Uterus (tissue), 4 donors: Measurements from ENCODE around the gene PPP1R7. TPM values are rescaled to one million over a fixed set of nuclear protein-coding genes. Genes with fewer than 3 reads are reported as not detected.

ENCODE experiments used
- DNase-seq, 2 donors: peaks; one replicate each; pipeline ENCODE4 v3.0.0-alpha.2; 2019 to 2020
- H3K27ac ChIP-seq, 2 donors: fragments of 200-600 bp; sonication (generic); 1 replicate in 1 of 2; 2 replicates in 1 of 2; pipeline ENCODE4 v1.5.1; 2016 to 2018
- H3K27me3 ChIP-seq, 2 donors: fragments of 200-600 bp; sonication (generic); one replicate each; pipeline ENCODE4 v1.5.1; 2018 to 2019; ENCODE audit warnings: control low read depth in 1 of 2
- H3K36me3 ChIP-seq, 2 donors: fragments of 200-600 bp; sonication (generic); one replicate each; pipeline ENCODE4 v1.5.1; 2019; ENCODE audit warnings: control low read depth in 1 of 2
- H3K4me1 ChIP-seq, 2 donors: fragments of 200-600 bp; sonication (generic); one replicate each; pipeline ENCODE4 v1.5.1; 2018 to 2019; ENCODE audit warnings: control low read depth in 1 of 2
- H3K4me3 ChIP-seq, 2 donors: fragments of 200-600 bp; sonication (generic); 1 replicate in 1 of 2; 2 replicates in 1 of 2; pipeline ENCODE4 v1.5.1; 2018 to 2019; ENCODE audit warnings: mild to moderate bottlenecking in 1 of 2
- H3K9me3 ChIP-seq, 2 donors: fragments of 200-600 bp; sonication (generic); one replicate each; pipeline ENCODE4 v1.5.1; 2019; ENCODE audit warnings: control low read depth in 1 of 2
- CTCF ChIP-seq, 4 experiments: fragments of 200-600 bp in 2 of 4; fragments of 450-650 bp in 2 of 4; sonication (generic) in 2 of 4; IDR thresholded peaks; one replicate each; pipeline ENCODE4 v1.5.1; 2016 to 2019; ENCODE audit warnings: antibody characterized with exemption in 4 of 4, mild to moderate bottlenecking in 2 of 4, moderate library complexity in 1 of 4
- POLR2A ChIP-seq, 2 donors: fragments of 450-650 bp; IDR thresholded peaks; one replicate each; pipeline ENCODE4 v1.6.1; 2016; ENCODE audit warnings: antibody characterized with exemption in 2 of 2, mild to moderate bottlenecking in 1 of 2, moderate library complexity in 1 of 2
- intact Hi-C: fragments of 100-400 bp; cut with DNase I; formaldehyde crosslinking; loops from one replicate; pipeline ENCODE4 v1.15.1; 2023; ENCODE audit warnings: low total_unique reads
- total RNA-seq, 4 donors: library from RNA; depleted of rRNA in 3 of 4; stranded (reverse); fragments of >200 nt in 3 of 4; gene quantifications; one replicate each; pipeline versions ENCODE4 v1.1.0 to v1.2.4, GENCODE V29; 2014 to 2023
- donor health status: DM: yes; HTN: yes; CAD: no.

PPP1R7 gene
- total RNA-seq, 4 donors from 2014 or later = 8.5 to 43.6 (median 30.0) TPM

- intact Hi-C loops = no loop called here
- TF ChIP-seq POLR2A (IDR thresholded peaks at IDR 0.05) (no peak), CTCF (IDR thresholded peaks at IDR 0.05) (no peak)
- DNase-seq = no peak
- Histone ChIP-seq H3K4me3 (no peak overlapping the region), H3K36me3 (no peaks in the 10 kb centered on the region), H3K27me3 (no peaks in the 10 kb centered on the region), H3K9me3 (no peaks in the 10 kb centered on the region), H3K27ac (no peak overlapping the region), H3K4me1 (peaks cover 0 to 9% of the 10 kb centered on the region in 2 donors)
Measured at GRCh38 chr2:241163601-241164118, 13.4 kb downstream of the PPP1R7 start.

GRCh38 chr2:241168366-241168765 is 18.1 kb downstream of the PPP1R7 start:
- Histone ChIP-seq H3K4me1 (no peaks in the 10 kb centered on the region), H3K27ac (no peak overlapping the region), H3K9me3 (peaks cover 0 to 7% of the 10 kb centered on the region in 2 donors), H3K4me3 (no peak overlapping the region), H3K36me3 (no peaks in the 10 kb centered on the region), H3K27me3 (no peaks in the 10 kb centered on the region)
- TF ChIP-seq CTCF (IDR thresholded peaks at IDR 0.05) (no peak), POLR2A (IDR thresholded peaks at IDR 0.05) (no peak)
- intact Hi-C loops = no loop called here
- DNase-seq = no peak

- Histone ChIP-seq H3K36me3 (no peaks in the 10 kb centered on the region), H3K27me3 (no peaks in the 10 kb centered on the region), H3K4me1 (no peaks in the 10 kb centered on the region), H3K9me3 (peaks cover 0 to 7% of the 10 kb centered on the region in 2 donors), H3K27ac (no peak overlapping the region), H3K4me3 (no peak overlapping the region)
- intact Hi-C loops = no loop called here
- TF ChIP-seq POLR2A (IDR thresholded peaks at IDR 0.05) (no peak), CTCF (IDR thresholded peaks at IDR 0.05) (no peak)
- no peak for DNase-seq
Measured at GRCh38 chr2:241173557-241173956, 23.3 kb downstream of the PPP1R7 start.

- intact Hi-C loops = no loop called here
- no peaks in the 10 kb centered on the region for H3K36me3 ChIP-seq
- TF ChIP-seq POLR2A (IDR thresholded peaks at IDR 0.05) (no peak), CTCF (IDR thresholded peaks at IDR 0.05) (no peak)
Measured at GRCh38 chr2:241177526-241178334, 27.5 kb downstream of the PPP1R7 start.

GRCh38 chr2:241178961-241179360 is 28.7 kb downstream of the PPP1R7 start:
- DNase-seq = no peak
- no peak for TF ChIP-seq CTCF (IDR thresholded peaks at IDR 0.05)
- no peak for TF ChIP-seq POLR2A (IDR thresholded peaks at IDR 0.05)
- H3K27me3 ChIP-seq = no peaks in the 10 kb centered on the region
- H3K36me3 ChIP-seq = no peaks in the 10 kb centered on the region
- H3K4me3 ChIP-seq = no peak overlapping the region
- no peaks in the 10 kb centered on the region for H3K9me3 ChIP-seq
- H3K27ac ChIP-seq = no peak overlapping the region
- intact Hi-C loops = no loop called here
- no peaks in the 10 kb centered on the region for H3K4me1 ChIP-seq

More at GRCh38 chr2:241177526-241178334, 27.5 kb downstream of the PPP1R7 start:
- H3K9me3 ChIP-seq = no peaks in the 10 kb centered on the region
- H3K27ac ChIP-seq = no peak overlapping the region
- DNase-seq = no peak
- H3K27me3 ChIP-seq = no peaks in the 10 kb centered on the region
- no peak overlapping the region for H3K4me3 ChIP-seq
- H3K4me1 ChIP-seq = no peaks in the 10 kb centered on the region
